MM.1S (cell line): Measurements from ENCODE around the gene LRFN2.

Experiments used
- CTCF ChIP-seq: fragments of 300-600 bp; sonication (generic); IDR thresholded peaks from 2 replicates; pipeline ENCODE4 v1.5.1; 2016; ENCODE audit warnings: antibody characterized with exemption, low read length, mixed read lengths
- EZH2 ChIP-seq: fragments of 300-600 bp; sonication (generic); optimal IDR thresholded peaks from 2 replicates; pipeline ENCODE3; 2017; ENCODE audit warnings: low read depth, mild to moderate bottlenecking, antibody characterized with exemption, low read length, mixed read lengths

GRCh38 chr6:40599555-40599954, 12.4 kb upstream of the LRFN2 start:
- no peak for TF ChIP-seq EZH2
- no peak for TF ChIP-seq CTCF
